Sigmoid colon (tissue), 7 donors: ENCODE results near the gene FOXI2. TPM values are rescaled to one million over a fixed set of nuclear protein-coding genes. Genes with fewer than 3 reads are reported as not detected.
A peak's percentile ranks its signal among the peaks of the same experiment; 100 is the strongest.

Experiments
- DNase-seq: peaks from one replicate; pipeline ENCODE4 v3.0.0-alpha.2; 2019
- H3K27ac ChIP-seq, 4 donors: fragments of 200-600 bp; sonication (generic); one replicate each; pipeline ENCODE4 v1.5.1; 2016 to 2019; ENCODE audit warnings: mild to moderate bottlenecking in 1 of 4
- H3K27me3 ChIP-seq, 3 donors: fragments of 200-600 bp; sonication (generic); one replicate each; pipeline ENCODE4 v1.5.1; 2019; ENCODE audit warnings: mild to moderate bottlenecking in 1 of 3
- H3K36me3 ChIP-seq, 4 donors: fragments of 200-600 bp; sonication (generic); one replicate each; pipeline ENCODE4 v1.5.1; 2016 to 2019
- H3K4me1 ChIP-seq, 4 donors: fragments of 200-600 bp; sonication (generic); one replicate each; pipeline ENCODE4 v1.5.1; 2017 to 2019
- H3K4me3 ChIP-seq, 4 donors: fragments of 200-600 bp; sonication (generic); one replicate each; pipeline ENCODE4 v1.5.1; 2017 to 2019; ENCODE audit warnings: mild to moderate bottlenecking in 2 of 4, moderate library complexity in 1 of 4
- H3K9me3 ChIP-seq, 4 donors: fragments of 200-600 bp in 3 of 4; sonication (generic) in 3 of 4; one replicate each; pipeline versions ENCODE4 v1.5.1 to v1.6.1; 2013 to 2019
- EP300 ChIP-seq, 4 donors: sonication (generic); formaldehyde crosslinking; IDR thresholded peaks; one replicate each; pipeline ENCODE4 v1.6.1; 2017; ENCODE audit warnings: antibody characterized with exemption in 4 of 4
- POLR2A ChIP-seq, 2 donors: fragments of 450-650 bp; IDR thresholded peaks; one replicate each; pipeline ENCODE4 v1.6.1; 2016; ENCODE audit warnings: antibody characterized with exemption in 2 of 2, mild to moderate bottlenecking in 2 of 2, moderate library complexity in 2 of 2
- POLR2AphosphoS5 ChIP-seq, 4 donors: sonication (generic); formaldehyde crosslinking; IDR thresholded peaks; one replicate each; pipeline ENCODE4 v1.6.1; 2017; ENCODE audit warnings: antibody characterized with exemption in 4 of 4
- WGBS, 2 donors: extraction: QIAGEN DNeasy Blood & Tissue Kit; methylation state at CpG; one replicate each; pipeline ENCODE4 v1.1.7; 2013; 5-methylcytosine and 5-hydroxymethylcytosine counted together
- intact Hi-C: fragments of 100-400 bp; cut with DNase I; formaldehyde crosslinking; loops from one replicate; pipeline ENCODE4 v1.15.1; 2023
- polyA plus RNA-seq, 3 donors: library from polyadenylated mRNA; stranded (reverse); fragments of 200-250 nt; gene quantifications; one replicate each; pipeline ENCODE4 v1.2.3, GENCODE V29; 2013
- total RNA-seq, 4 donors: library from RNA; depleted of rRNA; stranded (reverse); fragments of >200 nt; gene quantifications; one replicate each; pipeline ENCODE4 v1.1.0, GENCODE V29; 2016
- TF ChIP-seq, protein P1 (sequence below), 4 experiments: fragments of 450-650 bp in 3 of 4; fragments of 200-600 bp in 1 of 4; IDR thresholded peaks; one replicate each; pipeline ENCODE4 v1.5.1; 2016 to 2019; ENCODE audit warnings: antibody characterized with exemption in 4 of 4, mild to moderate bottlenecking in 3 of 4, moderate library complexity in 2 of 4
- donor health status: healthy with polysubstance abuse.
- donor health status: Bipolar disorder and iron deficiency.
- donor health status: healthy.

The FOXI2 gene
- total and polyA plus RNA-seq, 7 donors = 0.15 to 0.36 TPM; not detected in 5

DNA sequence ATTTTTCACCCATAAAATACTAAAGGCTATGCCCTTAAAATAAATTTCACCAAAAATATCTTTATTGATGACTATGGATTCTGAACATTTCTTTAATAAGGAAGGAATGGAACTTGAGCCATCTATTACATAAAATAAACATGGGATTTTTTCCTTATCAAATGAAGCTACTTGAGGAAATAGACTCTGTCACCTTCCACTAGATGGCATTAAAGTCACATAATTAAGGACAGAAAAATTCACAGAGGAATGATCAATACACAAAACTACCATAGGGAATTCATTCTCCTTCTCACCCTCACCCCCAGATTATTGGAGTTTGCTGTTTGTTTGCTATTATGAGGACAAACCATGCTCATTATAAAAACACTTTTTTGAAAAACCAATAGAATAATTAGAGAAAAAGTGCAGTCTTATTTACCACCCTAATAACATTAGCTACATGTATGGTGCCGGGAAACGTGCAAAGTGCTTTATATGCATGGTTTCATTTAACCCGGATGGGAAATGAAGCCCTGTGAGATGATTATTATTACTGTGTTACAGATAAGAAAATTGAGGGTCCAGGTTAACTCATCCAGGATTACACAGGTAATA lies 21.1 kb upstream of the FOXI2 start:
- Histone ChIP-seq H3K4me3 (no peak overlapping the region), H3K36me3 (no peaks in the 10 kb centered on the region), H3K27ac (no peak overlapping the region), H3K4me1 (no peaks in the 10 kb centered on the region), H3K9me3 (no peaks in the 10 kb centered on the region), H3K27me3 (no peaks in the 10 kb centered on the region)
- intact Hi-C loops = loop anchor here (2.0 kb wide), 1 partner anchor 137 kb away; no protein-coding TSS in a partner anchor
- no peak for DNase-seq
- WGBS, 2 donors = 41 to 57% methylated on average over 3 of the region's 3 CpGs
- TF ChIP-seq, protein P1, sequence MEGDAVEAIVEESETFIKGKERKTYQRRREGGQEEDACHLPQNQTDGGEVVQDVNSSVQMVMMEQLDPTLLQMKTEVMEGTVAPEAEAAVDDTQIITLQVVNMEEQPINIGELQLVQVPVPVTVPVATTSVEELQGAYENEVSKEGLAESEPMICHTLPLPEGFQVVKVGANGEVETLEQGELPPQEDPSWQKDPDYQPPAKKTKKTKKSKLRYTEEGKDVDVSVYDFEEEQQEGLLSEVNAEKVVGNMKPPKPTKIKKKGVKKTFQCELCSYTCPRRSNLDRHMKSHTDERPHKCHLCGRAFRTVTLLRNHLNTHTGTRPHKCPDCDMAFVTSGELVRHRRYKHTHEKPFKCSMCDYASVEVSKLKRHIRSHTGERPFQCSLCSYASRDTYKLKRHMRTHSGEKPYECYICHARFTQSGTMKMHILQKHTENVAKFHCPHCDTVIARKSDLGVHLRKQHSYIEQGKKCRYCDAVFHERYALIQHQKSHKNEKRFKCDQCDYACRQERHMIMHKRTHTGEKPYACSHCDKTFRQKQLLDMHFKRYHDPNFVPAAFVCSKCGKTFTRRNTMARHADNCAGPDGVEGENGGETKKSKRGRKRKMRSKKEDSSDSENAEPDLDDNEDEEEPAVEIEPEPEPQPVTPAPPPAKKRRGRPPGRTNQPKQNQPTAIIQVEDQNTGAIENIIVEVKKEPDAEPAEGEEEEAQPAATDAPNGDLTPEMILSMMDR (IDR thresholded peaks at IDR 0.05) = peak in 2 of 4 experiments; percentile 11 to 12
- TF ChIP-seq POLR2AphosphoS5 (IDR thresholded peaks at IDR 0.05) = no peak

DNA sequence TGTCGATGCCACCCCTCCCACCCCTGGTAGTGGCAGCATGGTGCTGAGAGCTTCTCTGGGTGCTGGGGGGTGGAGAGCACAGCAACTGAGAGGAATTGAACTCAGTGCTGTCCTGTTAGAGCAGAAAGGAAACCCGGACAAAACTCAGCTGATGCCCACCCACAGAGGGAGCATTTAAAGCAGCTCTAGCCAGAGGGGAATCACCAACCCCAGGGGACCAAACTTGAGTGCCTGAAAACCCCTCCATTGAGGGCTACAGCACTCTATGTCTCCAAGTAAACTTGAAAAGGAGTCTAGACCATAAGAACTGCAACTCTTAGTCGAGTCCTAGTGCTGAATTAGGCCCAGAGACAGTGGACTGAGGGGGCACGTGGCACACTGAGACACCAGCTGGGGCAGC lies 16.8 kb upstream of the FOXI2 start:
- no peaks in the 10 kb centered on the region for H3K9me3 ChIP-seq
- no peak for DNase-seq
- intact Hi-C loops = no loop called here
- no peaks in the 10 kb centered on the region for H3K36me3 ChIP-seq
- H3K4me1 ChIP-seq = no peaks in the 10 kb centered on the region
- WGBS, 2 donors = 65 to 72% methylated on average over 4 of the region's 4 CpGs
- TF ChIP-seq POLR2A (IDR thresholded peaks at IDR 0.05) = no peak
- no peak for TF ChIP-seq POLR2AphosphoS5 (IDR thresholded peaks at IDR 0.05)
- TF ChIP-seq EP300 (IDR thresholded peaks at IDR 0.05) = no peak
- TF ChIP-seq, protein P1 (IDR thresholded peaks at IDR 0.05) = no peak
- no peak overlapping the region for H3K4me3 ChIP-seq
- H3K27me3 ChIP-seq = no peaks in the 10 kb centered on the region
- no peak overlapping the region for H3K27ac ChIP-seq

DNA sequence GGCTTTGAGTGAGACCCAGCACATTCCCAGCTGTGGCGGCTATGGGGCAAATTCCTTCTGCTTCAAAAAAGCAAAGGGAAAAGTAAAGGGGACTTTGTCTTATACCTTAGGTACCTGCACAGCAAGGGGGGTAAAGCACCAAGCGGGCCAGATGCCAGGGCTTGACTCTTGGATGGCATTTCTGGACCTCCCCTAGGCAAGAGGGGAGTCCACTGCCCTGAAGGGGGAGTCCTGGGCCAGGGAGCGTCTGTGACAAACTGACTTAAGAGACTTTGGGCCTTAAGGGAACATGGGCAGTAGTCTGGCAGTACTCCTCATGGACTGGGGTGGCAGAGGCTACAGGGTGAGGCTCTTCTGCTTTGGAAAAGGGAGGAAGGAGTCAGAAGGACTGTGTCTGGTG lies 16.1 kb upstream of the FOXI2 start:
- Histone ChIP-seq H3K4me3 (no peak overlapping the region), H3K36me3 (no peaks in the 10 kb centered on the region), H3K27me3 (no peaks in the 10 kb centered on the region), H3K27ac (no peak overlapping the region), H3K4me1 (no peaks in the 10 kb centered on the region), H3K9me3 (no peaks in the 10 kb centered on the region)
- DNase-seq = no peak
- 60 to 61% methylated on average over 3 of the region's 3 CpGs for WGBS, 2 donors
- no peak for TF ChIP-seq POLR2AphosphoS5 (IDR thresholded peaks at IDR 0.05)
- no peak for TF ChIP-seq EP300 (IDR thresholded peaks at IDR 0.05)
- no peak for TF ChIP-seq POLR2A (IDR thresholded peaks at IDR 0.05)
- TF ChIP-seq, protein P1 (IDR thresholded peaks at IDR 0.05) = no peak
- intact Hi-C loops = no loop called here

DNA sequence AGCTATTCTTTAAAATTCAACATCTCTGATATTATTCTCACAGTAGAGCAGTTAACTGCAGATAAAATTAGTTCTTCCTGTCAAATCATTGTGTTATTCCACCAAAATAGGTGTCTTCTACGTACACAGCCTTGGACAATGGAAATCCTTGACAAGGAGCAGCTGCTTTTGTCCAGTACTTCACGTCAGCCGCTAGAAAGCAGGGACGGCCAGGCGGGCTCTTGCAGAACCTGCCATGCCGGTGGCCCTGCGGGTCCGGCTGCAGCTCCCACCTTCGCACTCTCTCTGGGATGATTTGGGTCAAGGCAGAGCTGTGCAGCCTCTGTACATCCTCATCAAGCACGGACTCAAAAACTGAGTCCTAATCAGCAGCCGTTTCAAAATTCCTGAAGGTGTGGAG lies 2.2 kb upstream of the FOXI2 start:
- Histone ChIP-seq H3K36me3 (no peaks in the 10 kb centered on the region), H3K27ac (no peak overlapping the region), H3K4me3 (no peak overlapping the region), H3K4me1 (peaks cover 0 to 20% (median 9%) of the 10 kb centered on the region in 4 donors), H3K9me3 (no peaks in the 10 kb centered on the region), H3K27me3 (peaks cover 3 to 78% (median 45%) of the 10 kb centered on the region in 3 donors)
- DNase-seq = no peak
- intact Hi-C loops = no loop called here
- no peak for TF ChIP-seq EP300 (IDR thresholded peaks at IDR 0.05)
- TF ChIP-seq, protein P1 (IDR thresholded peaks at IDR 0.05) = no peak
- TF ChIP-seq POLR2A (IDR thresholded peaks at IDR 0.05) = no peak
- TF ChIP-seq POLR2AphosphoS5 (IDR thresholded peaks at IDR 0.05) = no peak
- 17 to 23% methylated on average over 11 of the region's 11 CpGs for WGBS, 2 donors

DNA sequence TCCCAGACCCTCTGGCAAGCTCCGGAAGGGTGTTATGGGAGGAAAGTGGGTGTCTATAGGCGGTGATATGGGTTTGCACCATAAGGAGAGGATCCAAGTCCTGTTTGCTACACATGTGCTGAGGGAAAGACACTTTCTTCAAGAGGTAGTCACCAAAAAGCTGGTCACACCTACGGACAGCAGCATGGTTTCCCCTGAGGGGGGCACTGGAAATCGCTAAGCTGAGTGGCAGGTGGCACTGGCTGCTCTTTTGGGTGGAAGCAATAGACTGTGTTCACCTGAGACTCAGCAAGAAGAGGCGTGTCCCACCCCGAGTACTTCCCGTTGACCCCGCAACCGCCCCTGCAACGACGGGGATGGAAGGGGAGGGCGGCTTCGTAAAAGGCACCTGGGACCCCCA lies 1.8 kb upstream of the FOXI2 start:
- DNase-seq = no peak
- Histone ChIP-seq H3K9me3 (no peaks in the 10 kb centered on the region), H3K27me3 (peaks cover 3 to 78% (median 45%) of the 10 kb centered on the region in 3 donors), H3K27ac (no peak overlapping the region), H3K4me3 (no peak overlapping the region), H3K36me3 (no peaks in the 10 kb centered on the region), H3K4me1 (peaks cover 0 to 20% (median 9%) of the 10 kb centered on the region in 4 donors)
- no peak for TF ChIP-seq EP300 (IDR thresholded peaks at IDR 0.05)
- no peak for TF ChIP-seq POLR2A (IDR thresholded peaks at IDR 0.05)
- 17 to 23% methylated on average over 13 of the region's 13 CpGs for WGBS, 2 donors
- intact Hi-C loops = no loop called here
